Epithelial cell of esophagus (primary cell): ENCODE results near the gene HDAC4.
"Not testable (repeated sequence)": the region's sequence is repeated elsewhere in the genome, so short reads cannot be mapped to it uniquely, and the experiment has no call there.

ENCODE experiments used
- DNase-seq: peaks from one replicate; pipeline ENCODE4 v3.0.0; 2010; ENCODE audit warnings: low read depth
- H3K4me3 ChIP-seq: 2 replicates; pipeline ENCODE4 v1.5.1; 2011; ENCODE audit warnings: mild to moderate bottlenecking, low read length, control low read depth
- CTCF ChIP-seq: IDR thresholded peaks from 2 replicates; pipeline ENCODE4 v1.5.1; 2011; ENCODE audit warnings: low read depth, mild to moderate bottlenecking, low read length, control low read depth, inconsistent platforms; ENCODE audit not compliant: insufficient read depth; ENCODE audit errors: missing control alignments

Gene HDAC4

GRCh38 chr2:239073270-239073669 is 327.6 kb downstream of the HDAC4 start:
- no peak for DNase-seq
- TF ChIP-seq CTCF: no peak
- H3K4me3 ChIP-seq: no peak overlapping the region

- TF ChIP-seq CTCF: no peak
- no peak for DNase-seq
- no peak overlapping the region for H3K4me3 ChIP-seq
These were observed 328.0 kb downstream of the HDAC4 start for GRCh38 chr2:239072786-239073185.

GRCh38 chr2:239070466-239070865 is 330.4 kb downstream of the HDAC4 start:
- DNase-seq: no peak
- TF ChIP-seq CTCF: no peak
- no peak overlapping the region for H3K4me3 ChIP-seq

GRCh38 chr2:239069362-239070333 is 331.2 kb downstream of the HDAC4 start:
- H3K4me3 ChIP-seq: not testable (repeated sequence)
- DNase-seq: peak; percentile 10

GRCh38 chr2:239068411-239068810 is 332.4 kb downstream of the HDAC4 start:
- DNase-seq: no peak
- TF ChIP-seq CTCF: no peak
- H3K4me3 ChIP-seq: no peak overlapping the region

- no peak overlapping the region for H3K4me3 ChIP-seq
- TF ChIP-seq CTCF: no peak
- DNase-seq: no peak
These were observed 333.5 kb downstream of the HDAC4 start for GRCh38 chr2:239067196-239067865.

GRCh38 chr2:239066597-239066996 is 334.2 kb downstream of the HDAC4 start:
- H3K4me3 ChIP-seq: no peak overlapping the region
- no peak for TF ChIP-seq CTCF
- no peak for DNase-seq
